ENCODE data around the gene FRMD8.

DNA sequence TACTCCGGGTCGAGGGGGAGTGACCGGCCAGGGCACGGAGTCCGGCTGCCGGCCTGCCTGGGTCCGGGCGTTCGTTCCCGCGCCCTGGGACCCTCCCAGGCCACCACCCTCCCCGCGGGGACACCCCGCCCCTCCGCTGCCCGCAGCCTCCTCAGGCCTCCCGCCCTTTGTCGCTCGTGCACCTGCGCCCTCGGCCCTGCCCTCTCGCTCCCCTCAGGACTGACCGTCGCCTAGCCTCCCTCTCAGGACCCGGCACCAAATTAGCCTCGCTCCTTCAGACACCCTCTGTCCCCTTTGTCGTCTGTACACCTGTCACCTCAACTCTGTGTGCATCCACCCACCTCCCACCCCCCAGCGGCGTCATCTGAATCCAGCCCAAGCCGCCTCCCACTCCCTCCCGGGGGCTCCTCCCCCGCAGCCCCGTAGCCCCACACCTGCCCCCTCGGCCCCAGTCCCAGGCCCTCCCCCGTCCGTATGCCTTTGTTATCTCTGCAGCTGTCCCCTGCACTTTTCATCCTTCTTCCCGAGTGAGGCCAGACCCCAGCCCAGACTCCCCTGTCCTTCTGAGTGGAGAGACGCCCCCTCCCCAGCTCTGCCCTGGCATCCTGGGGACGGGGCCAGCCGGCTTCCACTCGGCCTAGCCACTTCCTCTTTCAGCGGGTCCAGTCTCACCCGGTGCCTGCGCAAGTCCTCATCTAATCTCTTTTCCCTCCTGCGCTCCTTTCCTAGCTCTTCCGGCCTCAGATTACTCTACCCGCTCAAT lies 31.2 kb upstream of the FRMD8 start:
- no peak for TF ChIP-seq CTCF (optimal IDR thresholded peaks at IDR 0.05 in 1 of 3, IDR thresholded peaks at IDR 0.05 in 1 of 3, conservative IDR thresholded peaks at IDR 0.05 in 1 of 3; ENCODE audit: extremely low read depth in 1 of 3, insufficient read depth in 2 of 3, low read length in 3 of 3)
- TF ChIP-seq EZH2 (IDR thresholded peaks at IDR 0.05; ENCODE audit: low read length), result no peak
